Ovary (tissue), 9 donors: ENCODE results near the gene DIAPH1. TPM values are rescaled to one million over a fixed set of nuclear protein-coding genes. Genes with fewer than 3 reads are reported as not detected.

ENCODE experiments used
- DNase-seq, 5 donors: peaks; one replicate each; pipeline ENCODE4 v3.0.0-alpha.2; 2019 to 2020
- H3K27ac ChIP-seq, 2 donors: fragments of 200-600 bp; one replicate each; pipeline versions ENCODE4 v1.5.1 to v1.8.0; 2019 to 2022
- H3K27me3 ChIP-seq: fragments of 200-600 bp; one replicate; pipeline ENCODE4 v1.8.0; 2022
- H3K36me3 ChIP-seq: fragments of 200-600 bp; sonication (generic); one replicate; pipeline ENCODE4 v1.5.1; 2019
- H3K4me1 ChIP-seq: one replicate; pipeline ENCODE4 v1.8.1; 2013; ENCODE audit warnings: mild to moderate bottlenecking, moderate library complexity; ENCODE audit not compliant: insufficient read depth
- H3K4me3 ChIP-seq: fragments of 200-600 bp; sonication (generic); one replicate; pipeline ENCODE4 v1.5.1; 2017
- H3K9me3 ChIP-seq, 2 donors: fragments of 200-600 bp in 1 of 2; sonication (generic) in 1 of 2; one replicate each; pipeline versions ENCODE4 v1.5.1 to v1.8.1; 2013 to 2019; ENCODE audit warnings: mild to moderate bottlenecking in 1 of 2, moderate library complexity in 1 of 2
- CTCF ChIP-seq, 3 donors: fragments of 450-650 bp in 2 of 3; fragments of 200-600 bp in 1 of 3; IDR thresholded peaks; one replicate each; pipeline versions ENCODE4 v1.5.1 to v1.8.0; 2016 to 2022; ENCODE audit warnings: antibody characterized with exemption in 3 of 3, mild to moderate bottlenecking in 1 of 3
- EP300 ChIP-seq: sonication (generic); formaldehyde crosslinking; IDR thresholded peaks from one replicate; pipeline ENCODE4 v1.6.1; 2017; ENCODE audit warnings: antibody characterized with exemption
- POLR2A ChIP-seq: fragments of 450-650 bp; IDR thresholded peaks from one replicate; pipeline ENCODE4 v1.6.1; 2017; ENCODE audit warnings: antibody characterized with exemption, mild to moderate bottlenecking, moderate library complexity
- WGBS, 3 donors: extraction: QIAGEN DNeasy Blood & Tissue Kit in 1 of 3; methylation state at CpG; one replicate each; pipeline versions ENCODE4 v1.1.5 to v1.1.7; 2013 to 2017; 5-methylcytosine and 5-hydroxymethylcytosine counted together
- intact Hi-C, 4 donors: fragments of 100-400 bp; cut with DNase I; formaldehyde crosslinking; loops; one replicate each; pipeline versions ENCODE4 v1.11.0 to v1.15.1; 2022 to 2023
- polyA plus RNA-seq, 2 donors: library from polyadenylated mRNA; stranded (reverse); fragments of 200-250 nt in 1 of 2; fragments of 350-450 nt in 1 of 2; fragmentation: Illumina TruSeq in 1 of 2; extraction: RNeasy Lipid Tissue Mini Kit (QIAGEN cat#74804) in 1 of 2; gene quantifications; one replicate each; pipeline ENCODE4 v1.2.3, GENCODE V29; 2013 to 2014
- total RNA-seq, 7 donors: library from RNA; depleted of rRNA in 2 of 7; stranded (reverse); fragments of >200 nt in 2 of 7; fragmentation: NEBNext Ultra II Directional in 3 of 7; extraction: Animal tissue kit (Norgen Biotek cat#: 25700) in 3 of 7; gene quantifications; one replicate each; pipeline versions ENCODE4 v1.1.0 to v1.2.4, GENCODE V29; 2016 to 2023
- donor health status: DM: no; HTN: no; CAD: no; lungs with moderate emphysema.
- donor health status: DM: no; HTN: no; CAD: no.
- donor health status: Bipolar disorder and iron deficiency.
- donor health status: DM: yes; HTN: yes; CAD: no.
- donor health status: DM: no; HTN: no; CAD: no.
- donor health status: DM: yes; HTN: yes; CAD: no.

DIAPH1 gene
- total and polyA plus RNA-seq, 9 donors, result 21.2 to 51.0 (median 44.0) TPM

DNA sequence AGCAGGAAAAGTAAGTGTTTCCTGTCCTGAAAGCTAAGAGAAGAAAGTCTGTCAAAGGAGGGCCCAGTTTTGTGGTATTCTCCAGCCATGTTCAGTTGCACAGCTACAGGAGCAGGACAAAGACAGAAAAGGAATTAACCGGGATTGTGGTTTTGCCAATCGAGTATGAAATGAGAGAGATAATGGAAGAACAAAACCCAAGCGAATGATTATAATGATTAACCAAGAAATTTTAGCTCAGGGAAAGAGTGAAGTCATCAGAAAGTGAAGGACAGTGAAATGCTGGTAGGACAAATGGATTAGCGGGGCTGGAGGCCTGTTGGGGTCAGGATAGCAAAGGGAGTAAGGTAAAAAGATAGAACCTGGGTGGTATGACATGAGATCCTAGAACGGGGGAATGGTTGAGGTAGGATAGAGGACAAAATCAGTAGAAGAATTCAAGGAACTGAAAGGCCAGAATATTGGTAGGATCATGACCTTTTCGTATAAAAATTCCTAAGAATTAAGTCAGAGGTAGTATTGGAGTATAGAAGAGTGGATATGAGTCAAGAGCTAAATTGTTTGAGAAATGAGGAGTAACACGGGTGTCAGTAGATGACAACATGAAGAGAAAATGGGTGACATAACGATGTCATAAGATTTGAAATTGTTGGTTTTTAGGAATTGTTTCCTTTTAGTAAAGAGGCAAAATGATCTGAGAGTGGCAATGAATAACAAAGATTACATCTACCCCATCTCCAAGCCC lies 52.8 kb downstream of the DIAPH1 start:
- no peak for DNase-seq

DNA sequence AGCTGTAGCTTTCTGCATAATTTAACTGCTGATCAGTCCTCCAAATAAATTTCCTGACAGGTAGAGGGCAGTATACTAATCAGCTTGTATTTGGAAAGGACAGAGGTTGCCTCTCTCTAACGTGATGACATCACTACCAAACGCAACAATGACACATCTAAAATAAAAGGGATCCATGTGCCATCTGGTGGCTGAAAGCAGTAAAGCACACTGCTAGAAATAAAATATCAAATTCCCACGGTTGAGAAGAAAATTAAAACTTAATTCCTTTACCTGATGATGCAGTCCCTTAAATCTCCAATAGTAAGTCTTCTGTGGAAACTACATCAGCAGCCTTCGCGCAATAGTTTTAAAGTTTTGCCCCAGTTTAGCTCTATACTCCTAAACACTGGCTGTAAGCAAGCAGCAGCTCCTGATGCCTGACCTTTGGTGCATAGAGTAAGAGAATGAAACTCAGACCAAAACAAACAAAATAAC lies 54.5 kb downstream of the DIAPH1 start:
- no peaks in the 10 kb centered on the region for H3K9me3 ChIP-seq
- H3K27ac ChIP-seq, result peak overlapping the region in 1 of 2 donors; percentile 39
- WGBS, 3 donors, result 13 to 16% (median 16%) methylated on average over 5 of the region's 5 CpGs
- peak; percentile 44 to 76 (median 51) for DNase-seq
- TF ChIP-seq EP300, result no peak
- no peak for TF ChIP-seq POLR2A
- TF ChIP-seq CTCF (IDR thresholded peaks at IDR 0.05), result peak; percentile 98 to 100 (median 100)
- H3K27me3 ChIP-seq, result no peaks in the 10 kb centered on the region
- H3K4me3 ChIP-seq, result no peak overlapping the region
- H3K36me3 ChIP-seq, result no peaks in the 10 kb centered on the region
- H3K4me1 ChIP-seq, result peaks cover 2% of the 10 kb centered on the region
- intact Hi-C loops, result loop anchor here in 3 of 4 donors (5.0 to 10.0 kb wide), 6 partner anchors 37 to 389 kb away; partner anchors contain the start of genes PCDHB15 (in 1 of the 3), PCDHB7 (in 1 of the 3), PCDHB8 (in 1 of the 3) and PCDHGC3 (in 1 of the 3)

More for the DNA sequence above, 52.8 kb downstream of the DIAPH1 start:
- TF ChIP-seq POLR2A (no peak), CTCF (IDR thresholded peaks at IDR 0.05) (no peak), EP300 (no peak)
- Histone ChIP-seq H3K4me3 (no peak overlapping the region), H3K27me3 (no peaks in the 10 kb centered on the region), H3K36me3 (no peaks in the 10 kb centered on the region), H3K4me1 (no peaks in the 10 kb centered on the region), H3K9me3 (no peaks in the 10 kb centered on the region), H3K27ac (no peak overlapping the region)
- 91 to 93% (median 92%) methylated on average over 8 of the region's 8 CpGs for WGBS, 3 donors
- intact Hi-C loops, result loop anchor here in 2 of 4 donors (10.0 kb wide), 2 partner anchors 321 to 391 kb away; partner anchors contain the start of genes PCDHB15 (in 1 of the 2), PCDHB7 (in 1 of the 2) and PCDHB8 (in 1 of the 2)

DNA sequence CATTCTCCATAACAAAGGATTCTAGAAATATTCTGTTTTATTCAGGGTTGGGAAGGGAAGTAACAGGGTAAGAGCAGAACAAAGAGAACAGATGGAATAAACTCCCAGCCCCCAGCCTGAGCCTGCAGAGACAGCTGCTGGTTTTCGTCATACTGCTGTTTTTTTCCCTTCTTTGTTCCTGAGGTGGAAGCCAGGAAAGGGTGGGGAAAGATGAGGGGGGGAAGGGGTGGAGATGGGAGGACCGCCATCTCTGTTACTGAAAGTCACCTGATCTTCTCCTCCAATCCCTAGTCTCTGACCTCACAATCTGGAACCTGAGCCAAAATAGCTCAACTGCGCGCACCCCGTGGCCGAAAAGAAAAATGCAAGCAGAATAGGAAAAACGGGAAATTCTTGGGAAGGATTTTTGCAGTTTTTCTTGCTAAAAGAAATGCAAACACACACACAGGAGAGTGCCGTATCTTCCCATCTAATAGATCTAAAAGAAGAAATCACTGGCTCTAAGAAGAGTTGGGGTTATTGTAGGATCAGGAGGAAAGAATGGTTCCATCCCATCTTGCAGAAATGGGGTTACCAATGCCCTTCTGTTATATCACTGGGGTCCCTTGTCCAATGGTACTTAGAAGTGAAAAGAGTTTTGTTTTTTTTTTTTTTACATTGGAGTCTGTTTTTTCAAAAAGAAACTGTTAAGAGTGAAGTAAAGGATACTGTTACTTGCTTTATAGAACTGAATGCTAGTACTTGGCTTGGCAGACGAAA lies 57.9 kb downstream of the DIAPH1 start:
- peak; percentile 87 to 93 (median 88) for DNase-seq
- WGBS, 3 donors, result 12 to 16% (median 14%) methylated on average over 9 of the region's 9 CpGs
- Histone ChIP-seq H3K4me3 (peak overlapping the region; percentile 5), H3K27me3 (no peaks in the 10 kb centered on the region), H3K27ac (peak overlapping the region in 1 of 2 donors; percentile 79), H3K4me1 (peaks cover 2% of the 10 kb centered on the region), H3K9me3 (peaks cover 0 to 3% of the 10 kb centered on the region in 2 donors), H3K36me3 (no peaks in the 10 kb centered on the region)
- intact Hi-C loops, result loop anchor here in 3 of 4 donors (5.0 to 10.0 kb wide), 6 partner anchors 34 to 386 kb away; partner anchors contain the start of genes PCDHB15 (in 1 of the 3), PCDHB7 (in 1 of the 3), PCDHB8 (in 1 of the 3) and PCDHGC3 (in 1 of the 3)
- peak; percentile 93 for TF ChIP-seq EP300
- TF ChIP-seq CTCF (IDR thresholded peaks at IDR 0.05), result peak; percentile 70 to 95 (median 92)
- peak; percentile 33 for TF ChIP-seq POLR2A

DNA sequence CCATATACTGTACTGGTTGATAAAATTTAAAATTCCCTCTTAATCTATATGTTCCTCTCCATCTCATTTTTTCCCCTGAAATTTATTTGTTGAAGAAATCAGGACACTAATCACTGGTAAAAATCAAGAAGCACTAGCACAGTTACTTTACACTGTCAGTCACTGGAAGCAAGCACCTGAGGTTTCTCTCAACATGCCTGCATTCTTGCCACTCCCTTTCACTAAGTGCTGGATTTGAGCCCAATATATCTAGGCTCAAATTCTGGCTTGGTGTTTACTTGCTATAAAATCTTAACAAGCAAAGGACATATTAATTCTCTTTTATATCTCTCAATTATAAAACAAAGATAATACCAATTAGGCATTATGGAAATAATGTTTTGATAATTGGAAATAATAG lies 58.6 kb downstream of the DIAPH1 start:
- no peak for DNase-seq
- peaks cover 0 to 3% of the 10 kb centered on the region in 2 donors for H3K9me3 ChIP-seq
- intact Hi-C loops, result loop anchor here in 3 of 4 donors (5.0 to 10.0 kb wide), 6 partner anchors 33 to 385 kb away; partner anchors contain the start of genes PCDHB15 (in 1 of the 3), PCDHB7 (in 1 of the 3), PCDHB8 (in 1 of the 3) and PCDHGC3 (in 1 of the 3)
- H3K27me3 ChIP-seq, result no peaks in the 10 kb centered on the region
- TF ChIP-seq EP300 (no peak), CTCF (IDR thresholded peaks at IDR 0.05) (no peak), POLR2A (no peak)
- H3K4me3 ChIP-seq, result no peak overlapping the region
- H3K27ac ChIP-seq, result peak overlapping the region in 1 of 2 donors; percentile 79
- peaks cover 2% of the 10 kb centered on the region for H3K4me1 ChIP-seq
- no peaks in the 10 kb centered on the region for H3K36me3 ChIP-seq
